Hematopoietic multipotent progenitor cell treated with erythropoietin and hydrocortisone succinate and interleukin-3 and kit ligand, for 8 days (in vitro differentiated cells): ENCODE data around the gene SCAND1.

Experiments
- DNase-seq: peaks from one replicate; pipeline ENCODE4 v3.0.0-alpha.2; 2015

Gene SCAND1

GRCh38 chr20:35903843-35904242 is 50.5 kb downstream of the SCAND1 start:
- peak; percentile 85 for DNase-seq
